Epithelial cell of proximal tubule (primary cell): Measurements from ENCODE around the gene MUSK. TPM values are rescaled to one million over a fixed set of nuclear protein-coding genes. Genes with fewer than 3 reads are reported as not detected.
A peak's percentile ranks its signal among the peaks of the same experiment; 100 is the strongest.

Experiments
- DNase-seq: peaks from one replicate; pipeline ENCODE4 v3.0.0-alpha.2; 2011; ENCODE audit warnings: low read depth
- H3K4me3 ChIP-seq: 2 replicates; pipeline ENCODE4 v1.5.1; 2011; ENCODE audit warnings: low read depth, mild to moderate bottlenecking, low read length
- total RNA-seq: library from RNA; depleted of rRNA; stranded (reverse); fragments of >200 nt; gene quantifications from 2 replicates; pipeline ENCODE4 v1.2.3, GENCODE V29; 2015
- TF ChIP-seq, protein P1 (sequence below): conservative IDR thresholded peaks from 2 replicates; pipeline ENCODE4 v1.5.1; 2012; ENCODE audit warnings: low read depth, mild to moderate bottlenecking, low read length

The MUSK gene
- total RNA-seq = not detected in 2 replicates

DNA sequence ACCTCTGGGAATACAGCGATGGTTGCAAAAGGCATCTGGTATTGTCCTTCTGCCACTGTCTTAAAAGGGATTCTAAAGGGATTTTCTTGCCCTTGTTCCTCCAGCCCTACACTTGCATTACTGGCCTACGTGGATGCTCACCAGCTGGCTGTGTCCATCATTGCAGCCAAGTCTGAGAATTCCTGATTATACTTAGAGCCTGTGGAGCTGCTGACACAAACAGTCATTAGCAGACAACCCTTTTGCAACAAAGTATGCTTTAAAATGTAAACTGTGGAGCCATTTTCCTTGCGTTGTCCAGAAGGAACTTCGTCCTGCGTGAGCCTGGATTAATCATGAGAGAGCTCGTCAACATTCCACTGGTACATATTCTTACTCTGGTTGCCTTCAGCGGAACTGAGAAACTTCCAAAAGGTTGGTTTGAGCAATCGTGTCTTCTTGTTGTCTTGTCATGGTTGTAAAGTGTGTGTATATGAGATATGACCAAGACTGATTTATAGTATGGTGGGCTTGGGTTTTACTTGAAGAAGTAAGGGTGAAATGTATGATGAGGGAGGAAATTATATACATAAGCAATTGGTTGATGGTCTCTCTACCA is at the start of gene MUSK:
MUSK (plus strand) TSS at position 222 of the 598 bp plus-strand sequence; CDS start at position 336, 114 bp downstream.
- TF ChIP-seq, protein P1, sequence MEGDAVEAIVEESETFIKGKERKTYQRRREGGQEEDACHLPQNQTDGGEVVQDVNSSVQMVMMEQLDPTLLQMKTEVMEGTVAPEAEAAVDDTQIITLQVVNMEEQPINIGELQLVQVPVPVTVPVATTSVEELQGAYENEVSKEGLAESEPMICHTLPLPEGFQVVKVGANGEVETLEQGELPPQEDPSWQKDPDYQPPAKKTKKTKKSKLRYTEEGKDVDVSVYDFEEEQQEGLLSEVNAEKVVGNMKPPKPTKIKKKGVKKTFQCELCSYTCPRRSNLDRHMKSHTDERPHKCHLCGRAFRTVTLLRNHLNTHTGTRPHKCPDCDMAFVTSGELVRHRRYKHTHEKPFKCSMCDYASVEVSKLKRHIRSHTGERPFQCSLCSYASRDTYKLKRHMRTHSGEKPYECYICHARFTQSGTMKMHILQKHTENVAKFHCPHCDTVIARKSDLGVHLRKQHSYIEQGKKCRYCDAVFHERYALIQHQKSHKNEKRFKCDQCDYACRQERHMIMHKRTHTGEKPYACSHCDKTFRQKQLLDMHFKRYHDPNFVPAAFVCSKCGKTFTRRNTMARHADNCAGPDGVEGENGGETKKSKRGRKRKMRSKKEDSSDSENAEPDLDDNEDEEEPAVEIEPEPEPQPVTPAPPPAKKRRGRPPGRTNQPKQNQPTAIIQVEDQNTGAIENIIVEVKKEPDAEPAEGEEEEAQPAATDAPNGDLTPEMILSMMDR = no peak
- no peak for DNase-seq
- no peak within 1 kb of the TSS for H3K4me3 ChIP-seq

DNA sequence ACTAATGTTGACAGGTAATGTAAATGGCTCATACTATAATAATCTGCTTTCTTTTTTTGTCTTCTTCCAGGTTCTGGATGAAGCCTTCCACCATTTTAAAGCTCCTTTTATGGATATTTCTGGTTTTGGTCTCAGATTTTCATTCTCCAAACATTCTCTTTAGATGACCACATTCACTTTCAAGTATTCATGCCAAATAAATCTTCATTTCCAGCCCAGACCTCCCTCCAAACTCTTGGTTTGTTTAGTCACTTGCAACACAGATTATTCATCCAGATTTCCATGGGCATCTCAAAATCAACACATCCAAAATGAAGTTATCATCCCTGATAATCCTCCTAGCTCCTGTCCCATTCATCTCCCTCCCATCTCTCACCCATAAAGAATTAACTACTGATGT is 48.8 kb upstream of the MUSK start:
- DNase-seq = no peak
- TF ChIP-seq, protein P1 = no peak
- H3K4me3 ChIP-seq = no peak overlapping the region

DNA sequence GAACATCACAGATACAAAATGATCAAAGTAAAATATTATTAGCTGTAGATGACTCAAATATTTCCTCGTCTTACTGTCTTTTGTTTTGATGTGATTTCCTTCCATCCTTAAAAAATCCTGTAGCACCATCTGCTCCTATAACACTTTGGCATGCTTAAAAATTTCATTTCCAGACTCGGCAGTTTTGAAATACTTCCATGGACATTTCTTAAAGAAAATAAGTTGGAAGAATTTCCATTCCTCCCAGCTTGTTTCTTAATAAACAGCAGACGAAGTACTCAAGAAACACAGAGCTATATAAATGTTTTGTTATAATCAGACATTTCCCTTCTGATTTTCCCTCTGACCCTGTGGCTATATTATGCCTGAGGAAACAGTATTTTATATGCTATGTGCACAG is 47.9 kb upstream of the MUSK start:
- TF ChIP-seq, protein P1 = no peak
- no peak overlapping the region for H3K4me3 ChIP-seq
- DNase-seq = no peak

DNA sequence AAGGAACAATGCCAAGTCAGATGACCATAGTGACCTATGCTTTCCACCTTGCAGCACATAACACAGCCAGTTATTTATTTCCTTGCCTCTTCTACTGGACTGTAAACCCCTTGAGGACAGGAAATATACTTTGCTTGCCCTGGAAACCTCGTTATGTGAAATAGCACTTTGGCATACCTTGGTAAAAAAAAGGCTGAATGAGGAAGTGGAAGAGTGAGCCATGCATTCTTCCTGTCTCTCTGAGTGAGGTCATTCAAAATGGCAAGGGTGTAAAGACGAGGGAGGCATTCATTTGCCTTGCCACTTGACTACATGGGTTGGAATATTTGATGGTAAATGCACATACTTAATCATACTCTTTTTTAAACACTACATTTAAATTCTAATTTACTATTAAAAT is 46.2 kb upstream of the MUSK start:
- no peak for DNase-seq
- no peak overlapping the region for H3K4me3 ChIP-seq

DNA sequence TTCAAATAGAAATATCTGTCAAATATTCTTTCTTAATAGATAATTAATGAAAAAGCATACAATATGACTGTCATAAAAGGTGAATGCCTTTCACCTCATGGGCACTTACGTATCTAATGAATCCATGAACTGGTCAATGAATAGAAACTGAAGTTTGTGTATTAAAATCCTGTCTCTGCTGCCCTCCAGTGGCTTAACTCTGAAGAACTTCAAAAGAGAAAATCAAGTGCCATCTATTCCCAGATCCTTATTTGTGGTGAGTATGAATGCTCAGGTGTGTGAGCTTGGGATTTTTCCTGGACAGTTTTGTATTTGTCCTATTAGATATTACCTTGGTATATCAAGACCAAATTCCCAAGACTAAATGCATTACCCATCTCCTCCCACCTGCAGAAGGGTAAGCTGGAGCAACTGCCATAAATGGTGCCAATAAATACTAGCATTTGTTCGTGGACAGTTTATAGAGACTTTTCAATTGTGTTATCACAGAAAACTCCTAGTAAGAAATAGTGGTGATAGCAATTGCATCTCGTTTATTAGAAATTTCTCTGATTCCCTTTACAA is 45.0 kb upstream of the MUSK start:
- TF ChIP-seq, protein P1 = peak; percentile 75
- no peak overlapping the region for H3K4me3 ChIP-seq
- peak; percentile 26 for DNase-seq

More for the DNA sequence above, 46.2 kb upstream of the MUSK start:
- TF ChIP-seq, protein P1 = no peak

DNA sequence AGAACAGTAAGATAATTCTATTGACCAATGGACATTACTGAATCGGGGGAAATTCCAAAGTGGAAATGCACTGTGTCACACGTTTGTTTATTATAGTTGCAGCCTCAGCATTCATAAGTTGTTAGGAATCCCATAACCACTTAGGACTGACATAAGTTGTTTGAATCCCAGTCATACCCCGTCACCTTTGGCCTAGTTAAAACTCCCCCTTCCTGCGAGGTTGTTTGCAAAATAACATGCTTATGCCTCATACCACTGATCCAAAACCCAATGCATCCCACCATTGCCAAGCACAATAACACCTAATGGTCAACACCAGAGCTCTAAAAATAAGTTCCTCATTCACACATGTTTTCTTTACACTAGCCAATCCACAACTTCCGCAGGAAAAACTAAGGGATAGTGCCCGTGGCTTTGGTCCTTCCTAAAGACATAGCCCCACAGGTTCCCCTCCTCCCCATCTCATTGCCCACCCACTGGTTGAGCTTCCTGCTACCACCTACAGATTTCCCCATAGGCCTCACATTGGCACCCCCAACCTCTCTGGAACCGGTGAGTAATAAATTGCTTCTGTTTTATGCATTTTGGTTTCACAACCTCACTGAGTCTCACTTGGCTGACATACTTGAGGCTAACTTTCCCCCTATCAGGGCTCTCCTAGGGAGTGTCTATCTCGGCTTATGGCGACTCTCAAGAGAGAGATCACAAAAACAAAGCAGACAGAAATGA is 42.3 kb upstream of the MUSK start:
- no peak overlapping the region for H3K4me3 ChIP-seq
- TF ChIP-seq, protein P1 = no peak
- no peak for DNase-seq

DNA sequence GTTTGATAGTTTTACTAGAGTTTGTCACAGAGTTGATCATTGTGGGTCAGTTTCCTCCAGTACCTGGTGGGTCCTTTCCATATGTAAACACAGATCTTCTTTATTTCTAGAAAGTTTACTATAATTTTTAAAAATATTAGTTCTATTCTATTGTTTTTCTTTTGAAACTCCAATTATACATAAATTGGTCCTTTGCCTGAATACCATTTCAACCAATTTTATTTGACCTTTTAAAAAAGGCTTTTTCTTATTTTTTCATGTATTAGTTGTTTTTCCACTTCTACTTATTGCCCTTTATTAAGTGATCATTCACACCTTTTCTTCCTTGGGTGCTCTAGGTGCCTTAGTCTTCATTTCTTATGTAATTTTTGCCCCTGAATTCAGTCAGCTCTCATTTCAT is 33.0 kb upstream of the MUSK start:
- H3K4me3 ChIP-seq = no peak overlapping the region
- TF ChIP-seq, protein P1 = no peak
- DNase-seq = no peak
